ENCODE data around the gene SLC40A1. TPM values are rescaled to one million over a fixed set of nuclear protein-coding genes. Genes with fewer than 3 reads are reported as not detected.

SLC40A1 gene
- total and polyA plus RNA-seq, 2 of the 8 experiments (the other 6 are each of a cell fraction or from before 2014, with no cell fraction given): 0.03 TPM; not detected in 1

DNA sequence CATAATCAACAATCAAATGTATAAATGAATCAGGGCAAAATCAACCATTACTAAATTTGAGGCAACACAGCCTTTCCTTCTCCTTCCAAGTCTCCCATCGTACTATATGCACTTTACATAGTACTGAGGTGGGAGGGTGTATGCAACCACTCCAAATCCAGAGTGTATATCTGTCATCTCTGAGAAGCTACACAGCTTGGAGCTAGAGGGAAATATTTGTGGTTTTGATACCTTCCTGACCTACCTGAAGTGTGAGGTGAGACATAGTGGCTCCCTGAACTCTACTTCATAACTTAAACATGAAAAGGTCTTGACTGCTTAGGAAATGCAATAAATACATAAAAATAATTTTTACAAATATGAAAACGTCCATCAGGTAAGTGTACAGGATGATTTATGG is 30.1 kb upstream of the SLC40A1 start:
- no peaks in the 10 kb centered on the region for H3K79me2 ChIP-seq (ENCODE audit: control insufficient read depth in 1 of 2, insufficient read depth in 2 of 2, low read length in 2 of 2)
- no peak overlapping the region for H3K9ac ChIP-seq (replicated peaks in 1 of 4; ENCODE audit: extremely low read depth in 1 of 4, low read depth in 3 of 4, low read length in 3 of 4)
- no peak overlapping the region for H3K56ac ChIP-seq (replicated peaks; ENCODE audit: insufficient read length, low read depth, low read length)
- H4K5ac ChIP-seq (ENCODE audit: insufficient read length, low read depth, low read length): no peak overlapping the region
- no peak overlapping the region for H2BK12ac ChIP-seq (ENCODE audit: low read depth, low read length)
- TF ChIP-seq POU5F1 (IDR thresholded peaks at IDR 0.05; ENCODE audit: low read depth, low read length): no peak
- TF ChIP-seq CBX5 (IDR thresholded peaks at IDR 0.05; ENCODE audit: low read depth, low read length): no peak
- no peak for TF ChIP-seq SRF (IDR thresholded peaks at IDR 0.05; ENCODE audit: low read depth, low read length)
- TF ChIP-seq, protein P1, sequence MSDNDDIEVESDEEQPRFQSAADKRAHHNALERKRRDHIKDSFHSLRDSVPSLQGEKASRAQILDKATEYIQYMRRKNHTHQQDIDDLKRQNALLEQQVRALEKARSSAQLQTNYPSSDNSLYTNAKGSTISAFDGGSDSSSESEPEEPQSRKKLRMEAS (IDR thresholded peaks at IDR 0.05): no peak
- TF ChIP-seq SIN3A (conservative IDR thresholded peaks at IDR 0.05 in 1 of 2, IDR thresholded peaks at IDR 0.05 in 1 of 2; ENCODE audit: low read depth in 1 of 2, low read length in 2 of 2): no peak
- TF ChIP-seq GABPA (IDR thresholded peaks at IDR 0.05; ENCODE audit: borderline replicate concordance, insufficient read depth, low read length): no peak
- TF ChIP-seq GTF2F1 (IDR thresholded peaks at IDR 0.05; ENCODE audit: borderline replicate concordance, low read depth, low read length): no peak
- H2AK5ac ChIP-seq (ENCODE audit: low read depth, low read length): no peak overlapping the region
- H3K4me2 ChIP-seq (ENCODE audit: insufficient read depth in 1 of 2, low read depth in 2 of 2, low read length in 2 of 2): no peak overlapping the region
- no peaks in the 10 kb centered on the region for H3K36me3 ChIP-seq (ENCODE audit: control insufficient read depth in 2 of 4, insufficient read depth in 4 of 4, low read length in 3 of 4)
- no peaks in the 10 kb centered on the region for H3K4me1 ChIP-seq (replicated peaks in 1 of 4; ENCODE audit: control insufficient read depth in 3 of 4, insufficient read depth in 4 of 4, low read length in 3 of 4)
- H2BK20ac ChIP-seq (ENCODE audit: low read length): no peak overlapping the region
- H4K20me1 ChIP-seq (replicated peaks in 1 of 2; ENCODE audit: control insufficient read depth in 1 of 2, insufficient read depth in 2 of 2, low read length in 2 of 2): no peaks in the 10 kb centered on the region
- POLR2A ChIA-PET (ENCODE audit: partially characterized antibody): no interaction called here
- no peak overlapping the region for H3K4me3 ChIP-seq (ENCODE audit: extremely low read depth in 1 of 4, insufficient read depth in 2 of 4, low read depth in 3 of 4, low read length in 4 of 4)
- CTCF ChIA-PET (ENCODE audit: partially characterized antibody): interaction anchor here (0.6 kb wide), 1 partner anchor 517 kb away, joined by 3 read pairs; no protein-coding TSS in a partner anchor
- no peak overlapping the region for H4K8ac ChIP-seq (ENCODE audit: extremely low read depth, insufficient read depth, low read length)
- no peak overlapping the region for H2BK15ac ChIP-seq (ENCODE audit: low read length)
- no peak overlapping the region for H3K27ac ChIP-seq (ENCODE audit: low read depth, low read length)
- H3K23ac ChIP-seq (ENCODE audit: insufficient read length): no peak overlapping the region
- no peak overlapping the region for H2AFZ ChIP-seq (ENCODE audit: low read length)
- H2BK120ac ChIP-seq (replicated peaks; ENCODE audit: low read depth, low read length): no peak overlapping the region
- no peak overlapping the region for H3K18ac ChIP-seq (ENCODE audit: extremely low read depth, low read length)
- no peaks in the 10 kb centered on the region for H3K23me2 ChIP-seq (ENCODE audit: low read depth, low read length)
- no peaks in the 10 kb centered on the region for H3K79me1 ChIP-seq (ENCODE audit: low read depth, low read length)
- DNase-seq (ENCODE audit: low read depth in 1 of 2, low spot score in 2 of 2) (no peak), FAIRE-seq (no peak)
- H3K27me3 ChIP-seq (replicated peaks in 1 of 4; ENCODE audit: control insufficient read depth in 3 of 4, extremely low read depth in 1 of 4, insufficient read depth in 3 of 4, low read length in 3 of 4): no peaks in the 10 kb centered on the region
- no peak overlapping the region for H2BK5ac ChIP-seq (ENCODE audit: low read depth, low read length)
- 75% methylated on average over 2 of the region's 2 CpGs; no CpG with 5 or more reads in 1 of the 2 experiments for whole genome bisulfite sequencing, 2 experiments (ENCODE audit: extremely low coverage in 1 of 2, insufficient coverage in 1 of 2, insufficient read length in 1 of 2, insufficient replicate concordance in 2 of 2, low coverage in 1 of 2, low lambda C conversion rate in 2 of 2, missing lambda C conversion rate in 1 of 2)
- no peaks in the 10 kb centered on the region for H3K9me3 ChIP-seq (ENCODE audit: insufficient read depth in 2 of 2, low read depth in 1 of 2, low read length in 1 of 2)
- H4K91ac ChIP-seq (replicated peaks; ENCODE audit: insufficient read length, low read length): no peak overlapping the region
- H3K14ac ChIP-seq (ENCODE audit: insufficient read length): no peak overlapping the region
- H3K4ac ChIP-seq (replicated peaks; ENCODE audit: insufficient read length, low read depth, low read length): no peak overlapping the region

Data from H1 (cell line).